Measurements from ENCODE around the gene TSHZ1. TPM values are rescaled to one million over a fixed set of nuclear protein-coding genes. Genes with fewer than 3 reads are reported as not detected.

The TSHZ1 gene
- 4.8 and 5.8 TPM in 2 replicates for total RNA-seq

GRCh38 chr18:75210274-75211001 lies at the start of gene TSHZ1:
TSHZ1 (plus strand) TSS chr18:75210797; CDS start chr18:75211877, 1,080 bp downstream.
- Histone ChIP-seq H3K4me3 (ENCODE audit: low read depth, low read length) (peak within 1 kb of the TSS; percentile 86), H3K27me3 (ENCODE audit: control insufficient read depth, insufficient read depth, low read length) (peaks cover 6% of the 10 kb centered on the region), H3K36me3 (ENCODE audit: control insufficient read depth, insufficient read depth, low read length) (no peaks in the 10 kb centered on the region)
- TF ChIP-seq, protein P1, sequence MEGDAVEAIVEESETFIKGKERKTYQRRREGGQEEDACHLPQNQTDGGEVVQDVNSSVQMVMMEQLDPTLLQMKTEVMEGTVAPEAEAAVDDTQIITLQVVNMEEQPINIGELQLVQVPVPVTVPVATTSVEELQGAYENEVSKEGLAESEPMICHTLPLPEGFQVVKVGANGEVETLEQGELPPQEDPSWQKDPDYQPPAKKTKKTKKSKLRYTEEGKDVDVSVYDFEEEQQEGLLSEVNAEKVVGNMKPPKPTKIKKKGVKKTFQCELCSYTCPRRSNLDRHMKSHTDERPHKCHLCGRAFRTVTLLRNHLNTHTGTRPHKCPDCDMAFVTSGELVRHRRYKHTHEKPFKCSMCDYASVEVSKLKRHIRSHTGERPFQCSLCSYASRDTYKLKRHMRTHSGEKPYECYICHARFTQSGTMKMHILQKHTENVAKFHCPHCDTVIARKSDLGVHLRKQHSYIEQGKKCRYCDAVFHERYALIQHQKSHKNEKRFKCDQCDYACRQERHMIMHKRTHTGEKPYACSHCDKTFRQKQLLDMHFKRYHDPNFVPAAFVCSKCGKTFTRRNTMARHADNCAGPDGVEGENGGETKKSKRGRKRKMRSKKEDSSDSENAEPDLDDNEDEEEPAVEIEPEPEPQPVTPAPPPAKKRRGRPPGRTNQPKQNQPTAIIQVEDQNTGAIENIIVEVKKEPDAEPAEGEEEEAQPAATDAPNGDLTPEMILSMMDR (IDR thresholded peaks at IDR 0.05; ENCODE audit: insufficient read depth, low read length, poor library complexity, severe bottlenecking) = no peak
- DNase-seq (ENCODE audit: low read depth) = peak; percentile 65

GRCh38 chr18:75161256-75162028 lies 49.2 kb upstream of the TSHZ1 start:
- Histone ChIP-seq H3K36me3 (ENCODE audit: control insufficient read depth, insufficient read depth, low read length) (no peaks in the 10 kb centered on the region), H3K4me3 (ENCODE audit: low read depth, low read length) (no peak overlapping the region), H3K27me3 (ENCODE audit: control insufficient read depth, insufficient read depth, low read length) (no peaks in the 10 kb centered on the region)
- TF ChIP-seq, protein P1 (IDR thresholded peaks at IDR 0.05; ENCODE audit: insufficient read depth, low read length, poor library complexity, severe bottlenecking) = no peak
- no peak for DNase-seq (ENCODE audit: low read depth)

DNA sequence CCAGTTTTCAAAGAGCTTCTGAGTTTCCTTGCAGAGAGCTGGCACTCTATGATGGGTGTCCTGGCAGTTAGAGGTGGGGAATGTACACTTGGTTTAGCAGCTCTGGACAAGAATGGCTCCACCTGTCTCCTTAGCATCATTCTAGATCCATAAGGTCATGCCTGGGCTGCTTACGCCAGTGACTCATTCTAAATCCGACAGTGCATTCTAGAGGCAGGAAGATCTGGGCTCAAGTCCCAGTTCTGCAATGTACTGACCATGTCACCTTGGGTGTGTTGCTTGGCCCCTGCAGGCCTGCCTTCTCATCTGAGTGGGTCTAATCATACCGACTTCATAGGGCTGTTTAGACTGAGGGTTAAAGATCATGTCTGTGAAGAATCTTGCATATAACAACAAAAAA lies 48.1 kb upstream of the TSHZ1 start:
- H3K4me3 ChIP-seq (ENCODE audit: low read depth, low read length) = no peak overlapping the region
- TF ChIP-seq, protein P1 (IDR thresholded peaks at IDR 0.05; ENCODE audit: insufficient read depth, low read length, poor library complexity, severe bottlenecking) = no peak
- H3K27me3 ChIP-seq (ENCODE audit: control insufficient read depth, insufficient read depth, low read length) = no peaks in the 10 kb centered on the region
- DNase-seq (ENCODE audit: low read depth) = no peak
- no peaks in the 10 kb centered on the region for H3K36me3 ChIP-seq (ENCODE audit: control insufficient read depth, insufficient read depth, low read length)

DNA sequence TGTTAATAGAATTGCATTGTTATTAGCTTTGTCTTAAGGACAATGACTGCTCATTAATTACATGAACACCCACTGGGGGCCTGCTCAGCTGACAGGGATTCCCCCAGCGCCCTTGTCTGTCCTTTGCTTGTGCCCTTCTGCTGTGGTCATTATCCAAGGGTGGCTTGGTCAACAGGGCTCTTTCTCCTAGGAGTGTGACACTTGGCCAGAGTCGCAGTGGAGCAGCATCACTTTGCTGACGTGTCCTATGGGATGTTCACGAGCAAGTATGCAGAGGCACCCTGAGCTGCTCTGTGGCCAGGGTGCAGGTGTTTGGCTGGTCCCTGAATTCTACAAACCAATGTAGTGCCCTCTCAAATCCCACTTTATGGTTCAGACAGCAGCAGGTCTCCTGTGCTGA lies 47.6 kb upstream of the TSHZ1 start:
- no peak overlapping the region for H3K4me3 ChIP-seq (ENCODE audit: low read depth, low read length)
- DNase-seq (ENCODE audit: low read depth) = no peak
- TF ChIP-seq, protein P1 (IDR thresholded peaks at IDR 0.05; ENCODE audit: insufficient read depth, low read length, poor library complexity, severe bottlenecking) = no peak
- H3K27me3 ChIP-seq (ENCODE audit: control insufficient read depth, insufficient read depth, low read length) = no peaks in the 10 kb centered on the region
- no peaks in the 10 kb centered on the region for H3K36me3 ChIP-seq (ENCODE audit: control insufficient read depth, insufficient read depth, low read length)

DNA sequence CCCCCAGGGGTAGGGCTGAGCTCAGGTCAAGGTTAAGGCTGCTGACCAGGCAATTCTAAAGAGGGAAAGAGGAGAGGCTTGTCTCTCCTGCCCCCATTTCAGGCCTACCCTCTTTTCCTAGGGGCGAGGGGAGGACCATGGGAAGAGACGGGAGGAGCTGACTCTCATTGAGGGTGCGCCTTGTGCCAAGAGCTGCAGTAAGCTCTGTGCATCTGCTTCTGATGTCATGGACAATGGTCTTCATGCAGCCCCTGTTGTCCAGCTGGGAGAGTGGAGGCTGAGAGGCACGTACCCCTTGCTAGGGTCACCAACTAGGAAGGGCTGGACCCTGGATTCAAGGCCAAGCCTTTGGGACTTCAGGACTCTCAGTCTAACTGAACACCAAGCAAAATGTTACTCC lies 46.9 kb upstream of the TSHZ1 start:
- no peak overlapping the region for H3K4me3 ChIP-seq (ENCODE audit: low read depth, low read length)
- H3K36me3 ChIP-seq (ENCODE audit: control insufficient read depth, insufficient read depth, low read length) = no peaks in the 10 kb centered on the region
- no peaks in the 10 kb centered on the region for H3K27me3 ChIP-seq (ENCODE audit: control insufficient read depth, insufficient read depth, low read length)
- TF ChIP-seq, protein P1 (IDR thresholded peaks at IDR 0.05; ENCODE audit: insufficient read depth, low read length, poor library complexity, severe bottlenecking) = no peak
- DNase-seq (ENCODE audit: low read depth) = no peak

Measured in kidney epithelial cell (primary cell).